ENCODE results near the gene PDGFB. TPM values are rescaled to one million over a fixed set of nuclear protein-coding genes. Genes with fewer than 3 reads are reported as not detected.

The PDGFB gene
- total RNA-seq, 2 donors from 2014 or later = 7.5 to 8.1 TPM

- intact Hi-C loops (cut with DNase I) = no loop called here
- no peak for DNase-seq (ENCODE audit: low spot score)
Measured at GRCh38 chr22:39279170-39279850, 34.5 kb upstream of the PDGFB start.

- intact Hi-C loops (cut with DNase I) = no loop called here
Measured at GRCh38 chr22:39278040-39278439, 33.3 kb upstream of the PDGFB start.

GRCh38 chr22:39277142-39277607, 32.4 kb upstream of the PDGFB start:
- intact Hi-C loops (cut with DNase I) = no loop called here
- no peak for DNase-seq (ENCODE audit: low spot score)

More at GRCh38 chr22:39278040-39278439, 33.3 kb upstream of the PDGFB start:
- DNase-seq (ENCODE audit: low spot score) = no peak

- intact Hi-C loops (cut with DNase I) = no loop called here
- DNase-seq (ENCODE audit: low spot score) = no peak
Measured at GRCh38 chr22:39276440-39277141, 31.8 kb upstream of the PDGFB start.

GRCh38 chr22:39275814-39276439, 31.1 kb upstream of the PDGFB start:
- intact Hi-C loops (cut with DNase I) = no loop called here
- DNase-seq (ENCODE audit: low spot score) = no peak

GRCh38 chr22:39273950-39274887, 29.4 kb upstream of the PDGFB start:
- DNase-seq (ENCODE audit: low spot score) = no peak
- intact Hi-C loops (cut with DNase I) = loop anchor here in 1 of 2 donors (1.0 kb wide), 1 partner anchor 78 kb away; no protein-coding TSS in a partner anchor

GRCh38 chr22:39270792-39271191, 26.0 kb upstream of the PDGFB start:
- DNase-seq (ENCODE audit: low spot score) = no peak
- intact Hi-C loops (cut with DNase I) = no loop called here

GRCh38 chr22:39270280-39270679, 25.5 kb upstream of the PDGFB start:
- intact Hi-C loops (cut with DNase I) = no loop called here
- DNase-seq (ENCODE audit: low spot score) = no peak

- intact Hi-C loops (cut with DNase I) = no loop called here
- no peak for DNase-seq (ENCODE audit: low spot score)
Measured at GRCh38 chr22:39269095-39269790, 24.5 kb upstream of the PDGFB start.

- intact Hi-C loops (cut with DNase I) = no loop called here
- DNase-seq (ENCODE audit: low spot score) = no peak
Measured at GRCh38 chr22:39268645-39269044, 23.9 kb upstream of the PDGFB start.

- no peak for DNase-seq (ENCODE audit: low spot score)
- intact Hi-C loops (cut with DNase I) = no loop called here
Measured at GRCh38 chr22:39267974-39268373, 23.2 kb upstream of the PDGFB start.

- intact Hi-C loops (cut with DNase I) = no loop called here
- DNase-seq (ENCODE audit: low spot score) = no peak
Measured at GRCh38 chr22:39266398-39267030, 21.7 kb upstream of the PDGFB start.

GRCh38 chr22:39265143-39265886, 20.5 kb upstream of the PDGFB start:
- intact Hi-C loops (cut with DNase I) = no loop called here
- DNase-seq (ENCODE audit: low spot score) = no peak

GRCh38 chr22:39264349-39265038, 19.7 kb upstream of the PDGFB start:
- peak; percentile 90 for DNase-seq (ENCODE audit: low spot score)
- intact Hi-C loops (cut with DNase I) = no loop called here

GRCh38 chr22:39263626-39264348, 19.0 kb upstream of the PDGFB start:
- intact Hi-C loops (cut with DNase I) = no loop called here
- no peak for DNase-seq (ENCODE audit: low spot score)

- intact Hi-C loops (cut with DNase I) = no loop called here
- DNase-seq (ENCODE audit: low spot score) = no peak
Measured at GRCh38 chr22:39259666-39260065, 14.9 kb upstream of the PDGFB start.
